ENCODE measurements around the gene KPNA6. TPM values are rescaled to one million over a fixed set of nuclear protein-coding genes. Genes with fewer than 3 reads are reported as not detected.
"Not testable (repeated sequence)": the region's sequence is repeated elsewhere in the genome, so short reads cannot be mapped to it uniquely, and the experiment has no call there.

Gene KPNA6
- total and polyA plus RNA-seq, 10 of the 15 experiments (the other 5 are each of a cell fraction or from before 2014, with no cell fraction given) = 11.1 to 55.6 (median 25.9) TPM

- DNase-seq (ENCODE audit: low read depth, low spot score); BruUV-seq (replicated peaks); H4K20me1 ChIP-seq (ENCODE audit: control insufficient read depth, insufficient read depth); FAIRE-seq; ATAC-seq; H3K79me2 ChIP-seq (ENCODE audit: control insufficient read depth, insufficient read depth, low read length); H3K9ac ChIP-seq (ENCODE audit: control insufficient read depth, insufficient read depth, low read length); H3K36me3 ChIP-seq (ENCODE audit: control insufficient read depth in 2 of 2, insufficient read depth in 2 of 2, low read length in 1 of 2); H3K9me3 ChIP-seq (replicated peaks; ENCODE audit: control insufficient read depth, insufficient read depth, low read length); H2AFZ ChIP-seq (ENCODE audit: control insufficient read depth, low read depth, low read length); in situ Hi-C loops (cut with MboI); H3K27me3 ChIP-seq (replicated peaks in 1 of 2; ENCODE audit: control insufficient read depth in 2 of 2, insufficient read depth in 2 of 2, low read length in 1 of 2); H3K4me1 ChIP-seq (ENCODE audit: control insufficient read depth, insufficient read depth, low read length); H3K27ac ChIP-seq (ENCODE audit: control insufficient read depth, insufficient read depth); H3K4me3 ChIP-seq; H3K4me2 ChIP-seq (ENCODE audit: control insufficient read depth, insufficient read depth): not testable (repeated sequence)
- ChIA-PET POLR2A (interaction anchor here (0.7 to 0.9 kb wide), 4 partner anchors 10 to 161 kb away, joined by 3 to 6 read pairs (median 4); no protein-coding TSS in a partner anchor), SMC1A (ENCODE audit: uncharacterized antibody, unreplicated experiment) (interaction anchor here (1.9 kb wide), 1 partner anchor 21 kb away, joined by 4 read pairs; no protein-coding TSS in a partner anchor), RAD21 (ENCODE audit: unreplicated experiment) (interaction anchor here (0.9 kb wide), 1 partner anchor 46 kb away, joined by 4 read pairs; no protein-coding TSS in a partner anchor), CTCF (interaction anchor here (0.9 to 1.5 kb wide), 4 partner anchors 16 to 127 kb away, joined by 3 to 6 read pairs (median 4); partner anchors contain the start of gene KPNA6)
- intact Hi-C loops (cut with micrococcal nuclease; ENCODE audit: unreplicated experiment) = loop anchor here (10.0 kb wide), 1 partner anchor 401 kb away; no protein-coding TSS in a partner anchor
- 67% methylated on average over 20 of the region's 21 CpGs for WGBS (ENCODE audit: insufficient coverage, insufficient replicate concordance, low lambda C conversion rate, missing lambda C conversion rate)
- 0 out of 2 replicates have a peak, but pooled peaks have one; percentile 21 for TF ChIP-seq POLR2AphosphoS2 (IDR thresholded peaks at IDR 0.05; ENCODE audit: low read depth, low read length)
- peak; percentile 13 for TF ChIP-seq BCL3 (IDR thresholded peaks at IDR 0.05; ENCODE audit: borderline replicate concordance, insufficient read depth, low read depth, low read length, poor library complexity, severe bottlenecking)
Measured at GRCh38 chr1:32065613-32066488, 42.0 kb upstream of the KPNA6 start.
